ENCODE results near the gene DARS1.

Gene DARS1

DNA sequence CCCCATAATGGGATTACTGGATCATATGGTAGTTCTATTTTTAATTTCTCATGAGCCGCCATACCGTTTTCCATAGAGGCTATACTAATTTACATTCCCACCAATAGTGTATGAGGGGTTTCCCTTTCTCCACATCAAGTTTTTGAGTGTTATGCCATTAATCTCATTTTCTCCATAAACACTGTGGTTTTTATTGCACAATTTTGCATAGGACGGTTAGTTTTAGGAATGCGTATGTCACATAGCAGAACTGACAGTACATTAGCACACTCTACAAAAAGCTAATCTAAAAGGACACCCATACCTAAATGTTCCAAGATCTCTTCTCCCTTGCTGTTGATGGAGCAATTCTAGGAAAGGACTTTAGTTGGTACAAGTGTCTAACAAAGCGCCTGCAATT lies 32.5 kb downstream of the DARS1 start:
- Histone ChIP-seq H3K9ac (ENCODE audit: low read length) (no peak overlapping the region), H3K4me2 (ENCODE audit: low read length) (no peak overlapping the region), H4K91ac (ENCODE audit: low read depth, low read length) (no peak overlapping the region), H2BK5ac (ENCODE audit: low read depth, low read length, poor library complexity) (no peak overlapping the region), H3K4me1 (ENCODE audit: control insufficient read depth in 1 of 2, insufficient read depth in 2 of 2, low read length in 2 of 2) (peaks cover 2 to 4% of the 10 kb centered on the region in 2 experiments), H3K23ac (ENCODE audit: low read length) (no peak overlapping the region), H3K27me3 (ENCODE audit: insufficient read depth, low read length) (no peaks in the 10 kb centered on the region), H3K4ac (ENCODE audit: low read depth, low read length) (no peak overlapping the region), H2BK120ac (ENCODE audit: insufficient read depth, low read length, poor library complexity) (no peak overlapping the region), H3K4me3 (ENCODE audit: low read depth, low read length) (no peak overlapping the region), H3K79me1 (ENCODE audit: low read length) (no peaks in the 10 kb centered on the region), H3K18ac (ENCODE audit: low read length) (no peak overlapping the region), H3K79me2 (ENCODE audit: control insufficient read depth, insufficient read depth, low read length, poor library complexity) (no peaks in the 10 kb centered on the region), H2AK5ac (ENCODE audit: low read length) (no peak overlapping the region), H4K8ac (ENCODE audit: low read depth, low read length) (no peak overlapping the region), H3K14ac (ENCODE audit: low read length) (no peak overlapping the region), H2BK12ac (ENCODE audit: low read length) (no peak overlapping the region), H3K9me3 (ENCODE audit: insufficient read depth, low read depth, low read length) (no peaks in the 10 kb centered on the region), H3K27ac (ENCODE audit: low read depth, low read length) (no peak overlapping the region), H3K36me3 (ENCODE audit: control insufficient read depth in 1 of 2, insufficient read depth in 2 of 2, low read length in 2 of 2) (peaks cover 0 to 2% of the 10 kb centered on the region in 2 experiments), H2AFZ (ENCODE audit: insufficient read depth, low read length, poor library complexity) (no peak overlapping the region), H4K12ac (ENCODE audit: low read depth, low read length) (no peak overlapping the region)
- no peak for DNase-seq
- no CpG with 5 or more reads among the region's 5 CpGs for WGBS (ENCODE audit: extremely low coverage, insufficient coverage, insufficient read length)

DNA sequence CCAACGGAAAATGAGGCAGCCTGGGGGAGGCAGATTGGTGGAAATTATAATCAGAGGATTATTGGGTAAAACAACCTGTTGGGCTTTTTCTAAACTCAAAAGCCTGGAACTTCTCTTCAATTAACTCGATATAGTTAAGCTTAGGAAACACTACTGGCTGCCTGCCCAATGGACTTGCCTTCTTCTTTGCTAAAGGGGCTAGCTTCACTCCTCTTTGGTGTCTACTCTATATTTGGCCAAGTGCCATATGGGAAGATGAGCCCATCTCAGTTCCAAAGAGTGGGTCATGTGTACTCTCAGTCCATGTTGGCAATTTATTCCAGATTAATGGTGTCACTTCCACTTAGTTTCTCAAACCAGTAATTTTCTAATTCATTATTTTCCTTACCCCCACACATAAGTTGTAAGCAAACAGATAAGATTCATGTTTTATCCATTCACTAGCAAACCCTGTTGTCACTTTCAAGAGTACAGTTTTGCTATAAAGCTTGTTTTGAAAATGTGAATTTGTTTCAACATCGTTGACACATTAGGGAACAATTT lies 34.3 kb downstream of the DARS1 start:
- Histone ChIP-seq H3K4me3 (ENCODE audit: low read depth, low read length) (no peak overlapping the region), H3K9me3 (ENCODE audit: insufficient read depth, low read depth, low read length) (no peaks in the 10 kb centered on the region), H2BK5ac (ENCODE audit: low read depth, low read length, poor library complexity) (no peak overlapping the region), H3K36me3 (ENCODE audit: control insufficient read depth in 1 of 2, insufficient read depth in 2 of 2, low read length in 2 of 2) (no peaks in the 10 kb centered on the region), H4K12ac (ENCODE audit: low read depth, low read length) (no peak overlapping the region), H3K79me1 (ENCODE audit: low read length) (no peaks in the 10 kb centered on the region), H2BK12ac (ENCODE audit: low read length) (no peak overlapping the region), H3K4ac (ENCODE audit: low read depth, low read length) (no peak overlapping the region), H4K8ac (ENCODE audit: low read depth, low read length) (no peak overlapping the region), H3K18ac (ENCODE audit: low read length) (no peak overlapping the region), H3K23ac (ENCODE audit: low read length) (no peak overlapping the region), H3K4me1 (ENCODE audit: control insufficient read depth in 1 of 2, insufficient read depth in 2 of 2, low read length in 2 of 2) (peaks cover 2 to 4% of the 10 kb centered on the region in 2 experiments), H4K91ac (ENCODE audit: low read depth, low read length) (no peak overlapping the region), H2BK120ac (ENCODE audit: insufficient read depth, low read length, poor library complexity) (no peak overlapping the region), H3K4me2 (ENCODE audit: low read length) (no peak overlapping the region), H3K27me3 (ENCODE audit: insufficient read depth, low read length) (no peaks in the 10 kb centered on the region), H3K9ac (ENCODE audit: low read length) (no peak overlapping the region), H2AK5ac (ENCODE audit: low read length) (no peak overlapping the region), H3K14ac (ENCODE audit: low read length) (no peak overlapping the region), H2AFZ (ENCODE audit: insufficient read depth, low read length, poor library complexity) (no peak overlapping the region), H3K79me2 (ENCODE audit: control insufficient read depth, insufficient read depth, low read length, poor library complexity) (no peaks in the 10 kb centered on the region), H3K27ac (ENCODE audit: low read depth, low read length) (no peak overlapping the region)
- no CpG with 5 or more reads among the region's 3 CpGs for whole genome bisulfite sequencing (ENCODE audit: extremely low coverage, insufficient coverage, insufficient read length)
- DNase-seq = no peak

DNA sequence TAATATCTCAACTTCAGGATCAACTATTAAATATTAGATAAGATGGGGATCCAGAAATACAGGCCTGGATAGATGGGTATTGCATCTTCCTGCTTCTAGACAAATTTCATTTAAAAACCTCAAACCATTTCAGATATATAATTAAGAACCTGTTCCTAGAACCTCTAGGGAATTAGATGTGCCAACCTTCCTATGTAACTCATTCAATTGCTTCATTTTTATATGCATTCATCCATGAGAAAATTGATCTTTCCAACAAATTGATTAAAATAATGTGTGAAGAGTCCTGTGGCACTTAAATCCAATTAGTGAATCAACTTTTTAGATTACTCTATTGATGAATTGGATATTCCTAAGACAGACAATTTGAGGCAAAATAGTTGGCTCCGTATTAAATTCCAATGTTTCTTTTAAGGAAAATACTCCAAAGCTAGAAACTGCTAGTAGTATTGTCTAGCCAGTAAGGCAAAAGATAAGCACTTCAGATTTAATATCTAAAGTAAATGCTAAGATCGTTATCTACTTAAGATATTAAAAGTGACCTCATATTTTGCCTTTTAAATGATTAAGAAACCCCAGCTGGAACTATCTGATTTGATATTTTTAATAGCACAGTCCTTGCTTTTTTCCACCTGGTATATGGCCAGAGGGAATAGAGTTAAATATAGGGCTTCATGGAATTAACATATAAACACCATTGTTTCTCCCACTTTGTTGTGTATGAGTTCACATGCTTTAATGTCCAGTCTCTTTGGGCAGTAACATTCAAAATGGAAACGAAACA lies 35.8 kb downstream of the DARS1 start:
- Histone ChIP-seq H3K79me1 (ENCODE audit: low read length) (no peaks in the 10 kb centered on the region), H3K9ac (ENCODE audit: low read length) (no peak overlapping the region), H4K8ac (ENCODE audit: low read depth, low read length) (no peak overlapping the region), H3K36me3 (ENCODE audit: control insufficient read depth in 1 of 2, insufficient read depth in 2 of 2, low read length in 2 of 2) (no peaks in the 10 kb centered on the region), H3K23ac (ENCODE audit: low read length) (no peak overlapping the region), H3K27me3 (ENCODE audit: insufficient read depth, low read length) (no peaks in the 10 kb centered on the region), H4K91ac (ENCODE audit: low read depth, low read length) (no peak overlapping the region), H3K4me1 (ENCODE audit: control insufficient read depth in 1 of 2, insufficient read depth in 2 of 2, low read length in 2 of 2) (peaks cover 2 to 4% of the 10 kb centered on the region in 2 experiments), H3K18ac (ENCODE audit: low read length) (no peak overlapping the region), H4K12ac (ENCODE audit: low read depth, low read length) (no peak overlapping the region), H3K4me2 (ENCODE audit: low read length) (no peak overlapping the region), H2BK12ac (ENCODE audit: low read length) (no peak overlapping the region), H3K4ac (ENCODE audit: low read depth, low read length) (no peak overlapping the region), H2BK120ac (ENCODE audit: insufficient read depth, low read length, poor library complexity) (no peak overlapping the region), H3K9me3 (ENCODE audit: insufficient read depth, low read depth, low read length) (no peaks in the 10 kb centered on the region), H2BK5ac (ENCODE audit: low read depth, low read length, poor library complexity) (no peak overlapping the region), H3K79me2 (ENCODE audit: control insufficient read depth, insufficient read depth, low read length, poor library complexity) (no peaks in the 10 kb centered on the region), H2AK5ac (ENCODE audit: low read length) (no peak overlapping the region), H3K27ac (ENCODE audit: low read depth, low read length) (no peak overlapping the region), H2AFZ (ENCODE audit: insufficient read depth, low read length, poor library complexity) (no peak overlapping the region), H3K14ac (ENCODE audit: low read length) (no peak overlapping the region), H3K4me3 (ENCODE audit: low read depth, low read length) (no peak overlapping the region)
- DNase-seq = peak in 1 of 2 donors; percentile 15
- WGBS (ENCODE audit: extremely low coverage, insufficient coverage, insufficient read length) = no CpG with 5 or more reads among the region's 3 CpGs

DNA sequence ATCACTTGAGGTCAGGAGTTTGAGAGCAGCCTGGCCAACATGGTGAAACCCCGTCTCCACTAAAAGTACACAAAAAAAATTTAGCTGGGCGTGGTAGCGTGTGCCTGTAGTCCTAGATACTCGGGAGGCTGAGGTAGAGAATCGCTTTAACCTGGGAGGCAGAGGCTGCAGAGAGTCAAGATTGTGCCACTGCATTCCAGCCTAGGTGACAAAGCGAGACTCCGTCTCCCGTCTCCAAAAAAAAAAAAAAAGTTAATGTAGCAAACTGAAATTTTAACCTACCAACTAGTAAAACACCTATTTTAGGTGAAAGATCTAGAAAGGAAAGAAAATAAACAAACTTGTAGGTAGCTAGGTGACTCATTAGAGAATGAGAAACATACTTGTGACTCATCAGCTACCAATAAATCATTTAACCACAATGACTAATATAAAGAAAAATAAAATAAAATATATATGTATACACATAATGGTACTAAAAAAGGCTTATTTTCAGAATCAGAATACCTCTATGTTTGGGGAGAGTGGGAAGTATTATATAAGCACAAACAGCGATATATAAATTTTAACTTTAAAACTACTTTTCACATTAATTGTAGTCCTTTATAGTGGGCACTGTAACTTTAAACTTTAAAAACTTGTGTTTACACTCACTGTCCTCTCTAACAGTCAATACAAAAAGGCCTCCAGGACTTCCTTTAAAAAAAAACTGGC lies 36.6 kb downstream of the DARS1 start:
- no peak overlapping the region for H3K18ac ChIP-seq (ENCODE audit: low read length)

More for the DNA sequence above, 36.6 kb downstream of the DARS1 start:
- H2BK12ac ChIP-seq (ENCODE audit: low read length) = no peak overlapping the region
- peak; percentile 46 to 68 for DNase-seq
- H3K14ac ChIP-seq (ENCODE audit: low read length) = no peak overlapping the region
- no peak overlapping the region for H4K8ac ChIP-seq (ENCODE audit: low read depth, low read length)
- no peak overlapping the region for H3K4ac ChIP-seq (ENCODE audit: low read depth, low read length)
- no peaks in the 10 kb centered on the region for H3K79me1 ChIP-seq (ENCODE audit: low read length)
- H3K79me2 ChIP-seq (ENCODE audit: control insufficient read depth, insufficient read depth, low read length, poor library complexity) = no peaks in the 10 kb centered on the region
- no peak overlapping the region for H3K23ac ChIP-seq (ENCODE audit: low read length)
- H3K9ac ChIP-seq (ENCODE audit: low read length) = no peak overlapping the region
- no CpG with 5 or more reads among the region's 9 CpGs for WGBS (ENCODE audit: extremely low coverage, insufficient coverage, insufficient read length)
- no peak overlapping the region for H3K27ac ChIP-seq (ENCODE audit: low read depth, low read length)
- no peak overlapping the region for H2AK5ac ChIP-seq (ENCODE audit: low read length)
- H3K4me2 ChIP-seq (ENCODE audit: low read length) = no peak overlapping the region
- H3K9me3 ChIP-seq (ENCODE audit: insufficient read depth, low read depth, low read length) = no peaks in the 10 kb centered on the region
- H3K27me3 ChIP-seq (ENCODE audit: insufficient read depth, low read length) = no peaks in the 10 kb centered on the region
- no peak overlapping the region for H2BK120ac ChIP-seq (ENCODE audit: insufficient read depth, low read length, poor library complexity)
- H2BK5ac ChIP-seq (ENCODE audit: low read depth, low read length, poor library complexity) = no peak overlapping the region
- no peak overlapping the region for H3K4me3 ChIP-seq (ENCODE audit: low read depth, low read length)
- H4K91ac ChIP-seq (ENCODE audit: low read depth, low read length) = no peak overlapping the region
- H2AFZ ChIP-seq (ENCODE audit: insufficient read depth, low read length, poor library complexity) = no peak overlapping the region
- no peaks in the 10 kb centered on the region for H3K36me3 ChIP-seq (ENCODE audit: control insufficient read depth in 1 of 2, insufficient read depth in 2 of 2, low read length in 2 of 2)
- H4K12ac ChIP-seq (ENCODE audit: low read depth, low read length) = no peak overlapping the region
- peaks cover 2 to 4% of the 10 kb centered on the region in 2 experiments for H3K4me1 ChIP-seq (ENCODE audit: control insufficient read depth in 1 of 2, insufficient read depth in 2 of 2, low read length in 2 of 2)
